Endothelial cell (in vitro differentiated cells): ENCODE results near the gene CCS. TPM values are rescaled to one million over a fixed set of nuclear protein-coding genes. Genes with fewer than 3 reads are reported as not detected.

ENCODE experiments used
- DNase-seq: peaks from one replicate; pipeline ENCODE4 v3.0.0; 2021; ENCODE audit warnings: low spot score
- H3K27ac Mint-ChIP-seq: one replicate; pipeline ENCODE4 v1.8.0; 2021; ENCODE audit warnings: mixed read lengths, inconsistent platforms; ENCODE audit not compliant: unreplicated experiment
- H3K27me3 Mint-ChIP-seq: one replicate; pipeline ENCODE4 v1.8.0; 2021; ENCODE audit warnings: mild to moderate bottlenecking, moderate library complexity, mixed read lengths, inconsistent platforms; ENCODE audit not compliant: unreplicated experiment
- H3K36me3 Mint-ChIP-seq: one replicate; pipeline ENCODE4 v1.8.0; 2021; ENCODE audit warnings: mild to moderate bottlenecking, low read depth, mixed read lengths, inconsistent platforms; ENCODE audit not compliant: unreplicated experiment
- H3K4me1 Mint-ChIP-seq: one replicate; pipeline ENCODE4 v1.8.0; 2021; ENCODE audit warnings: mild to moderate bottlenecking, mixed read lengths, inconsistent platforms; ENCODE audit not compliant: unreplicated experiment
- H3K4me3 Mint-ChIP-seq: one replicate; pipeline ENCODE4 v1.8.0; 2021; ENCODE audit warnings: mild to moderate bottlenecking, mixed read lengths, inconsistent platforms; ENCODE audit not compliant: unreplicated experiment
- H3K9me3 Mint-ChIP-seq: one replicate; pipeline ENCODE4 v1.8.0; 2021; ENCODE audit warnings: mixed read lengths, inconsistent platforms; ENCODE audit not compliant: unreplicated experiment
- total RNA-seq: library from RNA; stranded (reverse); fragmentation: NEBNext Ultra II Directional; extraction: Animal tissue kit (Norgen Biotek cat#: 25700); gene quantifications from one replicate; pipeline ENCODE4 v1.2.1, GENCODE V29; 2021; ENCODE audit not compliant: unreplicated experiment
- TF ChIP-seq, protein P1 (sequence below): fragments of 200-600 bp; sonication (generic); IDR thresholded peaks from one replicate; pipeline ENCODE4 v1.5.0; 2021; ENCODE audit warnings: antibody characterized with exemption; ENCODE audit not compliant: unreplicated experiment

The CCS gene
- total RNA-seq, 1 donor from 2014 or later, result 51.2 TPM

DNA sequence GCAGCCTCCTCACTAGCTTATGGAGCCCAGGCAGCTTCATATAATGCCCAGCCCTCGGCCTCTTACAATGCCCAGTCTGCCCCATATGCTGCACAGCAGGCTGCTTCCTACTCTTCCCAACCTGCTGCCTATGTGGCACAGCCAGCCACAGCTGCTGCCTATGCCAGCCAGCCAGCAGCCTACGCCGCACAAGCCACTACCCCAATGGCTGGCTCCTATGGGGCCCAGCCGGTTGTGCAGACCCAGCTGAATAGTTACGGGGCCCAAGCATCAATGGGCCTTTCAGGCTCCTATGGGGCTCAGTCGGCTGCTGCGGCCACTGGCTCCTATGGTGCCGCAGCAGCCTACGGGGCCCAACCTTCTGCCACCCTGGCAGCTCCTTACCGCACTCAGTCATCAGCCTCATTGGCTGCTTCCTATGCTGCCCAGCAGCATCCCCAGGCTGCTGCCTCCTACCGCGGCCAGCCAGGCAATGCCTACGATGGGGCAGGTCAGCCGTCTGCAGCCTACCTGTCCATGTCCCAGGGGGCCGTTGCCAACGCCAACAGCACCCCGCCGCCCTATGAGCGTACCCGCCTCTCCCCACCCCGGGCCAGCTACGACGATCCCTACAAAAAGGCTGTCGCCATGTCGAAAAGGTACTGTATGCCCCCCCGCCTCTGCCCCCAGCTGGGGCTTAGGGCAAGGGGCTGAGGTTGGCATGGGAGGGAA, 32.2 kb downstream of the CCS start:
- H3K4me1 Mint-ChIP-seq, result peaks cover 21% of the 10 kb centered on the region
- H3K9me3 Mint-ChIP-seq, result no peaks in the 10 kb centered on the region
- H3K36me3 Mint-ChIP-seq, result peaks cover 44% of the 10 kb centered on the region
- TF ChIP-seq, protein P1, sequence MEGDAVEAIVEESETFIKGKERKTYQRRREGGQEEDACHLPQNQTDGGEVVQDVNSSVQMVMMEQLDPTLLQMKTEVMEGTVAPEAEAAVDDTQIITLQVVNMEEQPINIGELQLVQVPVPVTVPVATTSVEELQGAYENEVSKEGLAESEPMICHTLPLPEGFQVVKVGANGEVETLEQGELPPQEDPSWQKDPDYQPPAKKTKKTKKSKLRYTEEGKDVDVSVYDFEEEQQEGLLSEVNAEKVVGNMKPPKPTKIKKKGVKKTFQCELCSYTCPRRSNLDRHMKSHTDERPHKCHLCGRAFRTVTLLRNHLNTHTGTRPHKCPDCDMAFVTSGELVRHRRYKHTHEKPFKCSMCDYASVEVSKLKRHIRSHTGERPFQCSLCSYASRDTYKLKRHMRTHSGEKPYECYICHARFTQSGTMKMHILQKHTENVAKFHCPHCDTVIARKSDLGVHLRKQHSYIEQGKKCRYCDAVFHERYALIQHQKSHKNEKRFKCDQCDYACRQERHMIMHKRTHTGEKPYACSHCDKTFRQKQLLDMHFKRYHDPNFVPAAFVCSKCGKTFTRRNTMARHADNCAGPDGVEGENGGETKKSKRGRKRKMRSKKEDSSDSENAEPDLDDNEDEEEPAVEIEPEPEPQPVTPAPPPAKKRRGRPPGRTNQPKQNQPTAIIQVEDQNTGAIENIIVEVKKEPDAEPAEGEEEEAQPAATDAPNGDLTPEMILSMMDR, result no peak
- H3K4me3 Mint-ChIP-seq, result no peak overlapping the region
- peaks cover 4% of the 10 kb centered on the region for H3K27me3 Mint-ChIP-seq
- H3K27ac Mint-ChIP-seq, result no peak overlapping the region
- DNase-seq, result no peak

DNA sequence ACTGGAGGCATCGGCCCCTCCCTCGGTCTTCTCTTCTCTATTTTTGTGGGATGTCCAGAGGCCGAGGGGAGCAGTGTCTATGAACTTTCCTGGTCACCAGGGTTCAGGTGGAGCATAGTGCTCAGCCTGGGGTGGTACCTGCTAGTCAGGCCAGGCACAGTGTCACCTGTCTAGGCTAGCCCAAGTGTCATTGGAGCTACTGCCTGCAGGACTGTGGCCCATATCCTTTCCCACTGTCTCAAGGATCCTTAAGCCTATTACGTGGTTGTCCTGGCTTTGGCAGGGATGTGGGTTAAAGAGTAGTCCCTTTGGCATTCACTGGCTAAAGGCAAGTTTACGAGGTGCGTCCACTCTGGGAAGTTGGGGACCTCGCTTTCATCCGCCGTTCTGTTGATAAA, 32.8 kb downstream of the CCS start:
- DNase-seq, result no peak
- TF ChIP-seq, protein P1, result no peak
- peaks cover 4% of the 10 kb centered on the region for H3K27me3 Mint-ChIP-seq
- H3K4me3 Mint-ChIP-seq, result no peak overlapping the region
- H3K36me3 Mint-ChIP-seq, result peaks cover 45% of the 10 kb centered on the region
- H3K27ac Mint-ChIP-seq, result no peak overlapping the region
- no peaks in the 10 kb centered on the region for H3K9me3 Mint-ChIP-seq
- H3K4me1 Mint-ChIP-seq, result peaks cover 21% of the 10 kb centered on the region

DNA sequence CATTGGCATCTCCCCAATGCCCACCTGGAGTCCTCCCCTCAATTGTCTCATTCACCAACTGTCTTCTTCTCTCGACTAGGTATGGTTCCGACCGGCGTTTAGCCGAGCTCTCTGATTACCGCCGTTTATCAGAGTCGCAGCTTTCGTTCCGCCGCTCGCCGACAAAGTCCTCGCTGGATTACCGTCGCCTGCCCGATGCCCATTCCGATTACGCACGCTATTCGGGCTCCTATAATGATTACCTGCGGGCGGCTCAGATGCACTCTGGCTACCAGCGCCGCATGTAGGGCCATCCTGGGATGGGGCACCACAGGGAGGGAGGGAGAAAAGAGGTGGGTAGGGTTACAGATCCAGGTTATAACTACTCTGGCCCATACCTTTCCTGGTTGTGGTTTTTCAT, 33.4 kb downstream of the CCS start:
- H3K27ac Mint-ChIP-seq, result peak overlapping the region; percentile 64
- H3K4me1 Mint-ChIP-seq, result peaks cover 18% of the 10 kb centered on the region
- H3K9me3 Mint-ChIP-seq, result no peaks in the 10 kb centered on the region
- H3K36me3 Mint-ChIP-seq, result peaks cover 45% of the 10 kb centered on the region
- TF ChIP-seq, protein P1, result no peak
- H3K4me3 Mint-ChIP-seq, result peak overlapping the region; percentile 73
- no peak for DNase-seq
- H3K27me3 Mint-ChIP-seq, result peaks cover 4% of the 10 kb centered on the region

GRCh38 chr11:66626926-66627325, 33.9 kb downstream of the CCS start:
- Mint-ChIP-seq H3K27me3 (peaks cover 4% of the 10 kb centered on the region), H3K4me1 (peaks cover 16% of the 10 kb centered on the region), H3K4me3 (peak overlapping the region; percentile 7), H3K27ac (no peak overlapping the region), H3K36me3 (peaks cover 42% of the 10 kb centered on the region), H3K9me3 (no peaks in the 10 kb centered on the region)
- DNase-seq, result no peak
- TF ChIP-seq, protein P1, result no peak

- TF ChIP-seq, protein P1, result no peak
- no peaks in the 10 kb centered on the region for H3K9me3 Mint-ChIP-seq
- DNase-seq, result no peak
- H3K4me3 Mint-ChIP-seq, result peak overlapping the region; percentile 45
- H3K27ac Mint-ChIP-seq, result peak overlapping the region; percentile 87
- peaks cover 4% of the 10 kb centered on the region for H3K27me3 Mint-ChIP-seq
- peaks cover 9% of the 10 kb centered on the region for H3K4me1 Mint-ChIP-seq
- H3K36me3 Mint-ChIP-seq, result peaks cover 41% of the 10 kb centered on the region
These were observed 35.1 kb downstream of the CCS start for GRCh38 chr11:66628061-66628603.
